WTC11 (cell line): ENCODE data around the gene EIF3I. TPM values are rescaled to one million over a fixed set of nuclear protein-coding genes. Genes with fewer than 3 reads are reported as not detected.

Source experiments
- ATAC-seq: fragments of 200-7000 bp; cut with Tn5 transposase; 2 replicates; pipeline ENCODE4 v1.10.0; 2021; ENCODE audit warnings: mild to moderate bottlenecking, moderate library complexity
- CTCF ChIA-PET: fragments of 300-600 bp; sonication (Branson Sonifier 250); formaldehyde crosslinking; loops from one replicate; lab custom pipeline; 2021; ENCODE audit warnings: antibody characterized with exemption; lab: Charles Lee
- POLR2A ChIA-PET: fragments of 350-600 bp; sonication (Branson Sonifier 250); formaldehyde crosslinking; loops from one replicate; lab custom pipeline; 2021; ENCODE audit warnings: antibody characterized with exemption; lab: Charles Lee
- DNase-seq: peaks from one replicate; pipeline ENCODE4 v3.0.0; 2021; ENCODE audit warnings: low spot score
- H3K27ac Mint-ChIP-seq: 2 replicates; pipeline ENCODE4 v1.8.0; 2021; ENCODE audit warnings: mixed read lengths
- H3K27me3 Mint-ChIP-seq: 2 replicates; pipeline ENCODE4 v1.8.0; 2021; ENCODE audit warnings: low read depth, mild to moderate bottlenecking, moderate library complexity, mixed read lengths
- H3K36me3 Mint-ChIP-seq: 2 replicates; pipeline ENCODE4 v1.8.0; 2021; ENCODE audit warnings: mixed read lengths
- H3K4me1 Mint-ChIP-seq: 2 replicates; pipeline ENCODE4 v1.8.0; 2022; ENCODE audit warnings: mixed read lengths
- H3K4me3 Mint-ChIP-seq: 2 replicates; pipeline ENCODE4 v1.8.0; 2021; ENCODE audit warnings: mild to moderate bottlenecking, moderate library complexity, mixed read lengths
- H3K9me3 Mint-ChIP-seq: 2 replicates; pipeline ENCODE4 v1.8.0; 2021; ENCODE audit warnings: mixed read lengths
- CREM ChIP-seq: sonication (generic); formaldehyde crosslinking; IDR thresholded peaks from 2 replicates; pipeline ENCODE4 v1.8.1; 2022; ENCODE audit warnings: mild to moderate bottlenecking, missing genetic modification reagents, moderate library complexity
- ELF4 ChIP-seq: sonication (generic); formaldehyde crosslinking; IDR thresholded peaks from 2 replicates; pipeline ENCODE4 v1.8.1; 2022; ENCODE audit warnings: low read depth, mild to moderate bottlenecking, moderate library complexity, missing genetic modification reagents
- EMX1 ChIP-seq: fragments of 250-450 bp; sonication (Bioruptor Pico); IDR thresholded peaks from 2 replicates; pipeline ENCODE4 v1.8.0; 2021; ENCODE audit warnings: mild to moderate bottlenecking
- FOXP1 ChIP-seq: sonication (generic); formaldehyde crosslinking; IDR thresholded peaks from 2 replicates; pipeline ENCODE4 v1.8.0; 2022; ENCODE audit warnings: missing genetic modification reagents, mild to moderate bottlenecking, moderate library complexity, borderline replicate concordance
- GABPB1 ChIP-seq: sonication (generic); formaldehyde crosslinking; IDR thresholded peaks from 2 replicates; pipeline ENCODE4 v1.8.1; 2023; ENCODE audit warnings: mild to moderate bottlenecking, missing genetic modification reagents
- GRHL2 ChIP-seq: fragments of 250-450 bp; sonication (Bioruptor Pico); IDR thresholded peaks from 2 replicates; pipeline ENCODE4 v1.8.0; 2022; ENCODE audit warnings: mild to moderate bottlenecking, moderate library complexity; ENCODE audit not compliant: insufficient replicate concordance, severe bottlenecking
- GTF2I ChIP-seq: fragments of 250-450 bp; sonication (Bioruptor Pico); conservative IDR thresholded peaks from 2 replicates; pipeline ENCODE4 v1.4.0; 2021; ENCODE audit warnings: mild to moderate bottlenecking
- IRF2 ChIP-seq: sonication (generic); formaldehyde crosslinking; IDR thresholded peaks from 2 replicates; pipeline ENCODE4 v1.8.0; 2022; ENCODE audit warnings: low read depth, missing genetic modification reagents, borderline replicate concordance
- NFATC4 ChIP-seq: fragments of 250-450 bp; sonication (Bioruptor Pico); IDR thresholded peaks from 2 replicates; pipeline ENCODE4 v1.9.0; 2021; ENCODE audit warnings: mild to moderate bottlenecking
- NR2C2 ChIP-seq: sonication (generic); formaldehyde crosslinking; IDR thresholded peaks from 2 replicates; pipeline ENCODE4 v1.8.0; 2022; ENCODE audit warnings: mild to moderate bottlenecking, missing genetic modification reagents
- PRRX2 ChIP-seq: fragments of 250-450 bp; sonication (Bioruptor Pico); IDR thresholded peaks from 2 replicates; pipeline ENCODE4 v1.8.0; 2021; ENCODE audit warnings: mild to moderate bottlenecking
- SMAD4 ChIP-seq: sonication (generic); formaldehyde crosslinking; IDR thresholded peaks from 2 replicates; pipeline ENCODE4 v1.8.0; 2022; ENCODE audit warnings: mild to moderate bottlenecking, missing genetic modification reagents
- SP1 ChIP-seq: sonication (generic); formaldehyde crosslinking; conservative IDR thresholded peaks from 2 replicates; pipeline ENCODE4 v1.8.1; 2022; ENCODE audit warnings: missing genetic modification reagents
- TCF7 ChIP-seq: sonication (generic); formaldehyde crosslinking; IDR thresholded peaks from 2 replicates; pipeline ENCODE4 v1.8.0; 2022; ENCODE audit warnings: mild to moderate bottlenecking, low read depth, missing genetic modification reagents, moderate library complexity
- TEAD4 ChIP-seq: sonication (generic); formaldehyde crosslinking; IDR thresholded peaks from 2 replicates; pipeline ENCODE4 v1.8.0; 2022; ENCODE audit warnings: mild to moderate bottlenecking, missing genetic modification reagents
- ZBTB43 ChIP-seq: sonication (generic); formaldehyde crosslinking; IDR thresholded peaks from 2 replicates; pipeline ENCODE4 v1.8.1; 2023; ENCODE audit warnings: mild to moderate bottlenecking, missing genetic modification reagents
- ZNF219 ChIP-seq: sonication (generic); formaldehyde crosslinking; IDR thresholded peaks from 2 replicates; pipeline ENCODE4 v1.8.0; 2023; ENCODE audit warnings: missing genetic modification reagents, mild to moderate bottlenecking, borderline replicate concordance
- ZNF263 ChIP-seq: sonication (generic); formaldehyde crosslinking; IDR thresholded peaks from 2 replicates; pipeline ENCODE4 v1.8.1; 2022; ENCODE audit warnings: low read depth, mild to moderate bottlenecking, moderate library complexity, missing genetic modification reagents
- ZNF317 ChIP-seq: sonication (generic); formaldehyde crosslinking; IDR thresholded peaks from 2 replicates; pipeline ENCODE4 v1.8.1; 2023; ENCODE audit warnings: low read depth, mild to moderate bottlenecking, moderate library complexity, missing genetic modification reagents, borderline replicate concordance
- ZNF396 ChIP-seq: fragments of 250-450 bp; sonication (Bioruptor Pico); IDR thresholded peaks from 2 replicates; pipeline ENCODE4 v1.8.0; 2021; ENCODE audit warnings: mild to moderate bottlenecking, moderate library complexity, borderline replicate concordance
- ZSCAN18 ChIP-seq: fragments of 250-450 bp; sonication (Bioruptor Pico); IDR thresholded peaks from 2 replicates; pipeline ENCODE4 v2.1.2; 2022; ENCODE audit warnings: mild to moderate bottlenecking, moderate library complexity
- total RNA-seq: library from RNA; stranded (reverse); gene quantifications from 3 replicates; pipeline ENCODE4 v1.2.3, GENCODE V29; 2021
- TF ChIP-seq, protein P1 (sequence below): sonication (generic); formaldehyde crosslinking; IDR thresholded peaks from 2 replicates; pipeline ENCODE4 v1.8.1; 2023; ENCODE audit warnings: mild to moderate bottlenecking, missing genetic modification reagents, moderate library complexity
- TF ChIP-seq, protein P2 (sequence below): fragments of 200-600 bp; IDR thresholded peaks from 2 replicates; pipeline ENCODE4 v1.8.0; 2022; ENCODE audit warnings: antibody characterized with exemption
- TF ChIP-seq, protein P3 (sequence below): sonication (generic); formaldehyde crosslinking; conservative IDR thresholded peaks from 2 replicates; pipeline ENCODE4 v1.8.1; 2022; ENCODE audit warnings: mild to moderate bottlenecking, missing genetic modification reagents
- TF ChIP-seq, protein P4 (sequence below): fragments of 250-450 bp; sonication (Bioruptor Pico); IDR thresholded peaks from 2 replicates; pipeline ENCODE4 v1.9.0; 2021; ENCODE audit warnings: mild to moderate bottlenecking, borderline replicate concordance

Gene EIF3I
- total RNA-seq, 1 experiment from 2014 or later: 237 TPM

DNA sequence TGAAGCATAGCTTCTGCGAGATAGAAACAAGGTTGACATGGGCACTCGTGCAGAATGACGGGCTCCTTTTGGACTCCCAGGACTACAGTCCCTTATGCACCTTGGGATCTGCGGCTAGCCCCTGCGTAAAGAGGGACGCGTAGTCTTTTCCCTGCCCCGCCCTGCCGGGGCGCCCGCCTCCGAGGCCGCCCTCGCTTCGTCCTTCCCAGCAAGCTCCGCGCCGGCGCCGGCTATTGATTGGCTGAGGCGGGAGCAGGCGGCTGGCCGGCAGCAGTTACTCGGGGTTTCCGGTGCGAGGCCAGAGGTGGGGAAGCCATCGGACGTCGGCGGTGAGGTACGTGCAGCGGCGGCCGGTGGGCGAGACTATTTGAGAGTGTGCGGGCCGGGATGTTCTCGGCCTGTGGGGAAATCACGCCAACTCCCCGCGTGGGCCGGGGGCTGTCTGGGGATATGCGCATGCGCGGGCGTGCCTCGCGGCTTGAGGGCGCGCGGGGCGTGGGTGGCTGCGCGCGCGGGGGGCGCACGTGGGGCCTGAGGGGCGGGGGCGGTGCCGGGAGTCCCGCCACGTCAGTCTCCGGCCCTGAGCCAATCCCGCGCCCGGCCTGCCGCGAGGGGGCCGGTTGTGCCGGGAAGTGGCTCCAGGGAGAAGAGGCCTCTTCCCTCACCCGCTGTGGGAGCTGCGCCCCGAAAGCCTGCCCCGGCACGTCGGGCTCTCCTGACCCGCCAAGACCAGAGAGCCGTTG, 42.6 kb upstream of the EIF3I start, which contains the start of gene TXLNA:
Gene TXLNA, plus strand, starts transcription at position 233 of the 743 bp plus-strand sequence. CDS start 671 bp downstream, outside the sequence.
- CTCF ChIA-PET: interaction anchor here (0.6 to 3.6 kb wide), 16 partner anchors 21 to 390 kb away, joined by 3 to 21 read pairs (median 4); partner anchors contain the start of genes CCDC28B, IQCC, KPNA6 and TMEM39B
- TF ChIP-seq SP1 (peak; percentile 85), ZSCAN18 (no peak), GRHL2 (CRISPR knock-in tag) (no peak), IRF2 (no peak), EMX1 (CRISPR knock-in tag) (no peak), CREM (CRISPR knock-in tag) (peak; percentile 91), ZNF317 (CRISPR knock-in tag) (no peak), NR2C2 (CRISPR knock-in tag) (no peak), TCF7 (CRISPR knock-in tag) (no peak), SMAD4 (no peak), NFATC4 (0 out of 2 replicates have a peak, but pooled peaks have one; percentile 65), ZNF396 (no peak), GTF2I (CRISPR knock-in tag) (no peak), GABPB1 (CRISPR knock-in tag) (peak; percentile 81), ZBTB43 (CRISPR knock-in tag) (peak; percentile 61; the same call in 1 of the 2 replicates), ZNF219 (CRISPR knock-in tag) (peak; percentile 49; the same call in 1 of the 2 replicates), ELF4 (CRISPR knock-in tag) (peak; percentile 74; the same call in 1 of the 2 replicates), FOXP1 (peak; percentile 95; the same call in 1 of the 2 replicates), PRRX2 (CRISPR knock-in tag) (no peak), TEAD4 (CRISPR knock-in tag) (no peak), ZNF263 (CRISPR knock-in tag) (peak; percentile 55; the same call in 1 of the 2 replicates)
- TF ChIP-seq, protein P1, sequence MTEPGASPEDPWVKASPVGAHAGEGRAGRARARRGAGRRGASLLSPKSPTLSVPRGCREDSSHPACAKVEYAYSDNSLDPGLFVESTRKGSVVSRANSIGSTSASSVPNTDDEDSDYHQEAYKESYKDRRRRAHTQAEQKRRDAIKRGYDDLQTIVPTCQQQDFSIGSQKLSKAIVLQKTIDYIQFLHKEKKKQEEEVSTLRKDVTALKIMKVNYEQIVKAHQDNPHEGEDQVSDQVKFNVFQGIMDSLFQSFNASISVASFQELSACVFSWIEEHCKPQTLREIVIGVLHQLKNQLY (CRISPR knock-in tag): peak; percentile 52; the same call in 1 of the 2 replicates
- TF ChIP-seq, protein P2, sequence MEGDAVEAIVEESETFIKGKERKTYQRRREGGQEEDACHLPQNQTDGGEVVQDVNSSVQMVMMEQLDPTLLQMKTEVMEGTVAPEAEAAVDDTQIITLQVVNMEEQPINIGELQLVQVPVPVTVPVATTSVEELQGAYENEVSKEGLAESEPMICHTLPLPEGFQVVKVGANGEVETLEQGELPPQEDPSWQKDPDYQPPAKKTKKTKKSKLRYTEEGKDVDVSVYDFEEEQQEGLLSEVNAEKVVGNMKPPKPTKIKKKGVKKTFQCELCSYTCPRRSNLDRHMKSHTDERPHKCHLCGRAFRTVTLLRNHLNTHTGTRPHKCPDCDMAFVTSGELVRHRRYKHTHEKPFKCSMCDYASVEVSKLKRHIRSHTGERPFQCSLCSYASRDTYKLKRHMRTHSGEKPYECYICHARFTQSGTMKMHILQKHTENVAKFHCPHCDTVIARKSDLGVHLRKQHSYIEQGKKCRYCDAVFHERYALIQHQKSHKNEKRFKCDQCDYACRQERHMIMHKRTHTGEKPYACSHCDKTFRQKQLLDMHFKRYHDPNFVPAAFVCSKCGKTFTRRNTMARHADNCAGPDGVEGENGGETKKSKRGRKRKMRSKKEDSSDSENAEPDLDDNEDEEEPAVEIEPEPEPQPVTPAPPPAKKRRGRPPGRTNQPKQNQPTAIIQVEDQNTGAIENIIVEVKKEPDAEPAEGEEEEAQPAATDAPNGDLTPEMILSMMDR: no peak
- TF ChIP-seq, protein P3, sequence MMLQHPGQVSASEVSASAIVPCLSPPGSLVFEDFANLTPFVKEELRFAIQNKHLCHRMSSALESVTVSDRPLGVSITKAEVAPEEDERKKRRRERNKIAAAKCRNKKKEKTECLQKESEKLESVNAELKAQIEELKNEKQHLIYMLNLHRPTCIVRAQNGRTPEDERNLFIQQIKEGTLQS (CRISPR knock-in tag): no peak
- TF ChIP-seq, protein P4, sequence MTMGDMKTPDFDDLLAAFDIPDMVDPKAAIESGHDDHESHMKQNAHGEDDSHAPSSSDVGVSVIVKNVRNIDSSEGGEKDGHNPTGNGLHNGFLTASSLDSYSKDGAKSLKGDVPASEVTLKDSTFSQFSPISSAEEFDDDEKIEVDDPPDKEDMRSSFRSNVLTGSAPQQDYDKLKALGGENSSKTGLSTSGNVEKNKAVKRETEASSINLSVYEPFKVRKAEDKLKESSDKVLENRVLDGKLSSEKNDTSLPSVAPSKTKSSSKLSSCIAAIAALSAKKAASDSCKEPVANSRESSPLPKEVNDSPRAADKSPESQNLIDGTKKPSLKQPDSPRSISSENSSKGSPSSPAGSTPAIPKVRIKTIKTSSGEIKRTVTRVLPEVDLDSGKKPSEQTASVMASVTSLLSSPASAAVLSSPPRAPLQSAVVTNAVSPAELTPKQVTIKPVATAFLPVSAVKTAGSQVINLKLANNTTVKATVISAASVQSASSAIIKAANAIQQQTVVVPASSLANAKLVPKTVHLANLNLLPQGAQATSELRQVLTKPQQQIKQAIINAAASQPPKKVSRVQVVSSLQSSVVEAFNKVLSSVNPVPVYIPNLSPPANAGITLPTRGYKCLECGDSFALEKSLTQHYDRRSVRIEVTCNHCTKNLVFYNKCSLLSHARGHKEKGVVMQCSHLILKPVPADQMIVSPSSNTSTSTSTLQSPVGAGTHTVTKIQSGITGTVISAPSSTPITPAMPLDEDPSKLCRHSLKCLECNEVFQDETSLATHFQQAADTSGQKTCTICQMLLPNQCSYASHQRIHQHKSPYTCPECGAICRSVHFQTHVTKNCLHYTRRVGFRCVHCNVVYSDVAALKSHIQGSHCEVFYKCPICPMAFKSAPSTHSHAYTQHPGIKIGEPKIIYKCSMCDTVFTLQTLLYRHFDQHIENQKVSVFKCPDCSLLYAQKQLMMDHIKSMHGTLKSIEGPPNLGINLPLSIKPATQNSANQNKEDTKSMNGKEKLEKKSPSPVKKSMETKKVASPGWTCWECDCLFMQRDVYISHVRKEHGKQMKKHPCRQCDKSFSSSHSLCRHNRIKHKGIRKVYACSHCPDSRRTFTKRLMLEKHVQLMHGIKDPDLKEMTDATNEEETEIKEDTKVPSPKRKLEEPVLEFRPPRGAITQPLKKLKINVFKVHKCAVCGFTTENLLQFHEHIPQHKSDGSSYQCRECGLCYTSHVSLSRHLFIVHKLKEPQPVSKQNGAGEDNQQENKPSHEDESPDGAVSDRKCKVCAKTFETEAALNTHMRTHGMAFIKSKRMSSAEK: peak; percentile 89

More for the DNA sequence above, 42.6 kb upstream of the EIF3I start, which contains the start of gene TXLNA:
- Mint-ChIP-seq H3K36me3 (peaks cover 33% of the 10 kb centered on the region), H3K27me3 (no peaks in the 10 kb centered on the region; the same call in 1 of the 2 replicates), H3K4me3 (peak within 1 kb of the TSS; percentile 91), H3K4me1 (peaks cover 34% of the 10 kb centered on the region), H3K27ac (peak within 1 kb of the TSS; percentile 92), H3K9me3 (no peaks in the 10 kb centered on the region)
- POLR2A ChIA-PET: interaction anchor here (0.6 to 2.4 kb wide), 9 partner anchors 18 to 391 kb away, joined by 3 to 12 read pairs (median 3); partner anchors contain the start of genes CCDC28B, IQCC, KPNA6 and TMEM39B
- peak; percentile 92 for DNase-seq
- peak; percentile 90 for ATAC-seq
